Sigmoid colon (tissue), 4 donors: ENCODE data around the gene GFOD2.

ENCODE experiments used
- EP300 ChIP-seq, 4 donors: sonication (generic); formaldehyde crosslinking; IDR thresholded peaks; one replicate each; pipeline ENCODE4 v1.6.1; 2017; ENCODE audit warnings: antibody characterized with exemption in 4 of 4
- POLR2A ChIP-seq, 2 donors: fragments of 450-650 bp; IDR thresholded peaks; one replicate each; pipeline ENCODE4 v1.6.1; 2016; ENCODE audit warnings: antibody characterized with exemption in 2 of 2, mild to moderate bottlenecking in 2 of 2, moderate library complexity in 2 of 2
- POLR2AphosphoS5 ChIP-seq, 4 donors: sonication (generic); formaldehyde crosslinking; IDR thresholded peaks; one replicate each; pipeline ENCODE4 v1.6.1; 2017; ENCODE audit warnings: antibody characterized with exemption in 4 of 4
- TF ChIP-seq, protein P1 (sequence below), 4 experiments: fragments of 450-650 bp in 3 of 4; fragments of 200-600 bp in 1 of 4; IDR thresholded peaks; one replicate each; pipeline ENCODE4 v1.5.1; 2016 to 2019; ENCODE audit warnings: antibody characterized with exemption in 4 of 4, mild to moderate bottlenecking in 3 of 4, moderate library complexity in 2 of 4

DNA sequence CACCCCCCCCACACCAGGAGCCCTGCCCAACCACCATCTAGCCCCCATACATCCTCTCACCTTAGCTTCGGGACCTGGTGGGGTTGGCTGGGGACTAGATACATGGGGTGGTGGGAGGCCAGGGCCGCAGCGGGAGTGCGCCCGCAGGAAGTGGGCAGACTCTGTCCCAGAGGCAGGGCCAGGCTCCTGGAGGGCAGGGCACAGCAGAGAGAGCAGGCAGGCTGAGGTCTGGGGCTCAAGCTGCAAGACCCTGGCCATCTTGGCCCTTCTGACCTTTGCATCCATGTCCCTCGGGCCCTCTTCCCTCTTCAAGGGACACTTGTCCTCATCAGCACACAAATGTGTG, 55.3 kb downstream of the GFOD2 start:
- TF ChIP-seq POLR2AphosphoS5 (IDR thresholded peaks at IDR 0.05), result no peak
- TF ChIP-seq, protein P1, sequence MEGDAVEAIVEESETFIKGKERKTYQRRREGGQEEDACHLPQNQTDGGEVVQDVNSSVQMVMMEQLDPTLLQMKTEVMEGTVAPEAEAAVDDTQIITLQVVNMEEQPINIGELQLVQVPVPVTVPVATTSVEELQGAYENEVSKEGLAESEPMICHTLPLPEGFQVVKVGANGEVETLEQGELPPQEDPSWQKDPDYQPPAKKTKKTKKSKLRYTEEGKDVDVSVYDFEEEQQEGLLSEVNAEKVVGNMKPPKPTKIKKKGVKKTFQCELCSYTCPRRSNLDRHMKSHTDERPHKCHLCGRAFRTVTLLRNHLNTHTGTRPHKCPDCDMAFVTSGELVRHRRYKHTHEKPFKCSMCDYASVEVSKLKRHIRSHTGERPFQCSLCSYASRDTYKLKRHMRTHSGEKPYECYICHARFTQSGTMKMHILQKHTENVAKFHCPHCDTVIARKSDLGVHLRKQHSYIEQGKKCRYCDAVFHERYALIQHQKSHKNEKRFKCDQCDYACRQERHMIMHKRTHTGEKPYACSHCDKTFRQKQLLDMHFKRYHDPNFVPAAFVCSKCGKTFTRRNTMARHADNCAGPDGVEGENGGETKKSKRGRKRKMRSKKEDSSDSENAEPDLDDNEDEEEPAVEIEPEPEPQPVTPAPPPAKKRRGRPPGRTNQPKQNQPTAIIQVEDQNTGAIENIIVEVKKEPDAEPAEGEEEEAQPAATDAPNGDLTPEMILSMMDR (IDR thresholded peaks at IDR 0.05), result no peak
- TF ChIP-seq EP300 (IDR thresholded peaks at IDR 0.05), result no peak
- TF ChIP-seq POLR2A (IDR thresholded peaks at IDR 0.05), result no peak
